Suppressor macrophage treated with lipopolysaccharide for 1 hour (primary cell): ENCODE data around the gene MYBPH.

ENCODE experiments used
- DNase-seq, 3 donors: peaks; one replicate each; pipeline ENCODE4 v3.0.0-alpha.2; 2020 to 2022

Gene MYBPH

GRCh38 chr1:203165101-203165799 lies 10.4 kb downstream of the MYBPH start:
- DNase-seq: no peak

DNA sequence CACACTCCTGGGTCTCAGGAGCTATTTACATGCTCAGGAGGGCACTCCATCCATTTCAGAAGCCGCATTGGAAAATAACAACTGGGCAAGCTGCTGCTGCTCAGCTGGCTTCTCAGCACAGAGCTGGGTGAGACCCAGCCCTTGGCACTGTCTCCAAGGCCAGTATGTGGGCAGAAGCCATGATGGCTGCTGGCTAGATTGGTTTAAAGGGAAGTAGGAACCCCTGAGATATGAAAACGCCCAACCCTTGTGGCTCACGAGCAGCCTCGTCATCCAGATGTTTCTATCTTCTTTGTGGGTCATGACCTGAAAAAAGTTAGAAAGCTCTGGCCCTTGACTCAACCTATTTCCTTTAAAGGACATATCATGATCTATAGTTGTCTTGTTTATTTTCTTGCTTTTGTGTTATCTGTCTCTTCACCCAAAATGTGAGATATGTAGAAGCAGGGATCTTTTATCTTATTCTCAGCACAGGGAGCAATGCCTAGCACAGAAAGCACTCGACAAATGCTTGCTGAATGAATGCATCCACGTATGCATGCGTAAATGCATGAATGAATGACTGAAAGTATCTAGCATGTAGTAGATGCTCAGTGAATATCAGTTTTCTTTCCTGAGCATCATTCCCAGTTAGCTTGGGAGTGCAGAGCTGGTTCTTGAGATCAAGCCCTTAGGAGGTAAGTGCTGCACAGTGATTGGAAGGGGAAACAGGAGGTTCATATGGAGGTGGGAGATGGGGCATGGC lies 11.6 kb downstream of the MYBPH start:
- peak; percentile 53 to 62 (median 57) for DNase-seq

DNA sequence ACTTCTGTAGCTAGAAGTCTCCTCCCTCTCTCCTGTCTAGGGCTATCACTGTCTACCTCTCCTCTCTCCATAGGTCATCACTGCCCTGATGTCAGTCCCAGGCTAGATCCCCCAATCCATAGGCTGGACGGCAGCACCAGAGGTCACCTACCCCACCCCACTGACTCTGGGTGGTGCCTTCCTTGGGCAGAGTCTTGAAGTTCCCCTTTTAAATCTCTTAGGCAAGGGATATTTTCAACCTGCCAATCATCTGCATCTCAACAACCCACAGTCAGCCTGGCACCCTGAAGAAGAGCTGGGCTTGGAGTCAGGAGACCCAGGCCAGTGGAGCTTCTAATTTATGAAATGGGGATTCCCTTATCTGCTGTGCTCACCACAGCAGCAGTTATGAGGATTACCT lies 13.2 kb downstream of the MYBPH start:
- DNase-seq: peak in 2 of 3 donors; percentile 47 to 49

- DNase-seq: no peak
Measured at GRCh38 chr1:203161703-203162102, 13.9 kb downstream of the MYBPH start.

GRCh38 chr1:203161175-203161574 lies 14.5 kb downstream of the MYBPH start:
- DNase-seq: no peak

DNA sequence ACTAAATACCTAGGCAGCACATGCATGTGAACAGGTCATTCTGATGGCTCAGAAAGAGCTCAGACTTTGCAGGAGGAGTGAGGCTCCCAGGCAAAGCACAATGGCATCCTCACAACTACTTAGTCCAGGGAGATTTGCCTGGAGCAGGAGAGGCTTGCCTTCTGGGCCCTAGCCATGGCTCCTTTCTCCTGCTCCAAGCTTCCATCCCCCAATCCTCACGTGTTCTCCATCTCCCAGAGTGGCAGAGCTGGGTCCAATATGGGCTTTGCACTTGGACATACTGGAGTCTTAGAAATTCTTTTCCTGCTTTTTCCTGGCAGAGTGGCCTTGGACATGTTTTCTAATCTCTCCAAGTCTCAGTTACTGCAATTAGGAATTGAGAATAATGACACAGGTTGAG lies 15.8 kb downstream of the MYBPH start:
- DNase-seq: no peak

GRCh38 chr1:203158960-203159665 lies 16.5 kb downstream of the MYBPH start:
- DNase-seq: no peak

- DNase-seq: no peak
Measured at GRCh38 chr1:203158423-203158822, 17.2 kb downstream of the MYBPH start.

GRCh38 chr1:203156280-203156679 lies 19.3 kb downstream of the MYBPH start:
- no peak for DNase-seq

- DNase-seq: peak; percentile 39 to 49 (median 47)
Measured at GRCh38 chr1:203153989-203154821, 21.4 kb downstream of the MYBPH start.

DNA sequence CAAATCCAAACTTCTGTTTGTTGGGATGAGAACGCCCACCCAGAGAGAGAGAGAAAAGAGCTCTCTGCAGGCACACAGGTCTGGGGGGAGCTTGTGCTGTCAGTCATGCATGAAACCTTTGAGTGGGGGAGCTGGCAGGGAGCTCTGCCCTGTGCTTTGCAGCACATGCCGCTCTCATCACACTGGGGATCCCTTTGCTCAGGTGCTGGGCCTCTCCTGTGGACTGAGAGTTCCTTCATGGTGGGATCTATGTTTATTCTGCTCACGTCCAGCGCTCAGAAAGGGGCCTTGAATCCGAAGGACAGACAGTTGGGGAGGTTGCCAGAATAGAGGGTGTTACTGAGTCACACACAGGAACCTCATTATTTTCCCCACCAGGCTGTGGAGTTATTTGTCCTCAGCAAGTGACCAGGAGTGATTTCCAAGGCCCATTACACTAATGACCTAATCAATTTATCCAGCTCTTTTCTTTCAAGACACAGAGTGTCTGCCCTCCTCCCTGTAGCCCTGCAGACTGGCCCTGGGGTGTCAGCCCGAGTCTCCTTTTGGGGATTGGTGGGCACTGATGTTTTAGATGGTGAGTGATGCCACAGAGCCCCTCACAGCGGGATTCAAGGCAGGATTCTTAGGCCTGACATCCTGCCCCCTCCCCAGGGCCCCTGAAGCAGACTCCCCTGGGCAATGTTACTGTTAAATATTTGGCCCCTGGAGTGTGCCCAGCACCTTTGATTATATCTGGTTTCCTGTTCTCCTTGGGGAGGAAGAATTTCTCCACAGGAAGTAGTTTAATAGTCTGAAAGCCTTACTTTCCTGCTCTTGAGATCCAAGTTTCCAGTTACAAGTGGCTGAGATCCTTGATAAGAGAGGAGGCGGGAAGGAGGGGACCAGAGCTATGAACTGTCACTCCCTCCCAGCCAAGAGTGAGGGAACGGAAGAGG lies 22.3 kb downstream of the MYBPH start:
- no peak for DNase-seq

DNA sequence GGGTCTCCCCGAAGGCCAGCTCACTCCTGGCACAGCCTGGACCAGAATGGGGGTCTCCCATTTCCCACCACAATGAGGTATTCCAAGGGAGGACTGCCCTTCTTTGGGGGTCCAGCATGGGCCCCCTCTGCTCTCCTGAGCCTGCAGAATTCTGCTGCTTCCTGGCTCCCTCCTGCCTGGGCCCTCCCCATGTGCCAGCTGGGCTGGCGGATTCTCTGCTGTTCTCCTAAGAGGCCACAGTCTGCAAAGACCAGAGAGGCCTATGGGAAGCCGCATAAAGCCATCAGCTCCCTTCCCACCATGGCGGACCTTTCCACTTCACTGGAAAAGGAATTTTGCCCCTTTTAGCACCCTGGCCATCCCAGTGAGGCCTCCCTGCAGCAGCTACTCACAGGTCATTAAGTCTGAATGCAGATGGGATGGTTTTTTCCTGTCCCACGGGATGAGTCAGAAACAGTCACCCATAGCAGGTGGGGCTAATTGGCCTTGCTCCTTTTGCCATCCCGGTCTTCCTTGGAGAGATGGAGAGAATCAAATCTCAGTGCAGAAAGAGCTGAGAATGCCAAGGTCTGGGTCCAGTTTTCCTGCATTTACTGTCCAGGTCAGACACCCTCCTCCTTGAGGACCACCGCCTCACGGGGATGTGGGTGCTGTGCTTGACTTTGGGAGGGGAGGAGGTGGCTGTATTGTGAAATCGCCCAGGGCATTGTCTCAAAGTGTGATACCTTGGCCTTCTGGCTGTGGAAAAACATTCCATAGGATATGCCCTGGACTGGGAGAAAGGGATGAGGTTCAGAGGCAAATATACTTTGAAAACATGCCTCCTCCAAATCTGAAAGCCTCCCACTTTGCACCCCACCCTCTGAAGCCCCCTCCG lies 23.2 kb downstream of the MYBPH start:
- no peak for DNase-seq

GRCh38 chr1:203151362-203152157 lies 24.1 kb downstream of the MYBPH start:
- no peak for DNase-seq

DNA sequence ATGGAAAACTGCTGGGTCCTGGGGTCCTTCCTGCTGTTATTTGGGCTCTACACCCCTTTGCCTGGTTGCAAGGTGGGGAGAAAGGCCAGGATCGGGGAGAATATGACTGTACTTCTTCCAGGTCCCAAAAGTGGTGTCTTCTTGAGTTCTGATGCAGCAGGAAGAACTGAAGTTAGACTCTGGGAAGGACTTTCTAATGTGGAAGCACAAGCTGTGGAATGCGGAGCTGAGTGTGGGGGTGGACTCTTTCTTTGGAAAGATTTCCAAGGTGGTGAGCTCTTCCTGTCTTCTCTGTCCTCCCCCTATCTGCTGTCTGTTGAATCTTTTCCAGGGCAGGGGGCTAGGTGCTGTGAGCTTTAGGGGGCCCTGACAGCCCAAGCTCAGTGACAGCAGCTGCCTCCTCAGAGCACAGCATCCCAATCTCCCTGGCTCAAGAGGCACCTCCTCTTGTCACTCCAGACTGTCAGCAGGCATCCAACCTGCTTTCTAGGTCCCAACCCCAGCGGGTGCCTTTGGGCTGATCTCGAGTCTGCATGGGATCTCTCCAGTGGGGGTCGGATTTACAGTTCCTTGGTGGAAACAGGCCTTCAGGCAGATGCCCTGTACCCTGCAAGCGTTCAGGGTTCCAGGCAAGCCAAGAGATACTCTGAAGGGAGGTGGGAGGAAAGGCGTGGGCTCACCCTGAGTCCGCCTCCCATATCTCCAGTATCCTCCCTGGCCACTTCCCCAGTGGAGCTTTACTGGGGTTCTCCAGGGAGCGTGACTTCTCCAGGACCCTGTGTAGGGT lies 24.9 kb downstream of the MYBPH start:
- no peak for DNase-seq

- no peak for DNase-seq
Measured at GRCh38 chr1:203149188-203149840, 26.3 kb downstream of the MYBPH start.

GRCh38 chr1:203148579-203148978 lies 27.0 kb downstream of the MYBPH start:
- no peak for DNase-seq

- no peak for DNase-seq
Measured at GRCh38 chr1:203148127-203148526, 27.5 kb downstream of the MYBPH start.

GRCh38 chr1:203147376-203147775 lies 28.2 kb downstream of the MYBPH start:
- no peak for DNase-seq
